ENCODE measurements around the gene TMED6.
"Not testable (repeated sequence)": the region's sequence is repeated elsewhere in the genome, so short reads cannot be mapped to it uniquely, and the experiment has no call there.

The TMED6 gene

GRCh38 chr16:69296771-69297170 lies 54.8 kb downstream of the TMED6 start:
- not testable (repeated sequence) for DNase-seq

GRCh38 chr16:69294051-69294450 lies 57.5 kb downstream of the TMED6 start:
- DNase-seq = no peak

GRCh38 chr16:69293401-69293800 lies 58.2 kb downstream of the TMED6 start:
- DNase-seq = no peak

All from T-helper 9 cell (primary cell).